ENCODE results near the gene NIFK.

Gene NIFK

DNA sequence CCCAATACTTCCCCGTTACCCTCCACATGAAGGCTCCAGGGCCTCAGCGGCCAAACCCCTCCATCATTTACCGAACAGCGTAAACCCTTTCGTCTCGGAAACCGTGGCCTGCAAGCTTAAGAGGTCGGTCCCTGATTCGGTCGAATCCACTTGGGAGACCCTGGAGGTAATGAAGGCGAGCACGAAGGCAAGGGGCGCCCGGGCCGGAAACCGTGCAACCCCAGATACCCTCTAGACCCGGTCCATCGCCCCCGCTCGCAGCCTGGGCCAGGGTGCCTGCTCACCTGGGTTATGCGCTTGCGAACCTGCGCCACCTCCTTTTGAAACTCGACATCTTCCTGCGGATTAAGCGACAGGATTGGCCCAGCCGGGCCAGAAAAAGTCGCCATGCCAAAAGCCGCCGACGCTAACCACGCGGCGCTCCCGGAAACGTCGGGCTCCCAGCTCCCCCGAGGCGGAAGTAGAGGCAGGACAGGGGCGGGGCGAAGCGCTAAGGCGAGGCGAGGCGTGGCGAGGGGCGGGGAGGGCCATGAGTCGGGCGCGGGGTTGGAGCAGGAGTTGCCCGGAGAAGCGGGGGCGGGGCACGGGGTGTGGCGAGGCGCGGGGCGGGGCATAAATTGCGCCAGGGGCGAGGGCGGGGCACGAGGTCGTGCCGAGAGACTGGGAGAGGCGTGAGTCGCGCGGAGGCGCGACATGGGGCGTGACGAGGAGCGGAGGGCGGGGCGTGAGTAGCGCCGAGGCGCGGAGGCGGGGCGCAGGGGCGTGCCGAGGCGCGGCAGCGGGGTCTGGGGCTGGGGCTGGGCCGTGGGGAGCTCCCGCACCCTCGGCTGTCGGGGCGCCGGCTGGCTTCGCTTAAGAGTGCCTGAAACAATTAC is at the start of gene NIFK:
NIFK (minus strand) TSS at position 414 of the 875 bp plus-strand sequence; CDS start at position 389, 25 bp downstream.
- peak; percentile 100 for DNase-seq (ENCODE audit: low read depth in 2 of 2)

GRCh38 chr2:121783180-121783579 is 46.5 kb upstream of the NIFK start:
- DNase-seq (ENCODE audit: low read depth in 2 of 2): no peak

GRCh38 chr2:121778741-121779487 is 42.2 kb upstream of the NIFK start:
- DNase-seq (ENCODE audit: low read depth in 2 of 2): no peak

DNA sequence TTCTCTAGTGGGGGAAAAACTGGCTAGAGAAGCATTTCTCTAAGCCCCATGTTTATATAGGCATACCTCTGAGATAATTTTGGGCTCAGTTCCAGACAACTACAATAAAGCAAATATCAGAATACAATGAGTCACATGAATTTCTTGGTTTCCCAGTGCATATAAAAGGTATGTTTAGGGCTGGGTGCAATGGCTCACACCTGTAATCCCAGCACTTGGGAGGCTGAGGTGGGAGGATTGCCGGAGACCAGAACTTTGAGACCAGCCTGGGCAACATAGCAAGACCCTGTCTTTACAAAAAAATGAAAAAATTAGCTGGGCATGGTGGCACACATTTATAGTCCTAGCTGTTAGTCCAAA is 41.0 kb upstream of the NIFK start:
- no peak for DNase-seq (ENCODE audit: low read depth in 2 of 2)

- no peak for DNase-seq (ENCODE audit: low read depth in 2 of 2)
Observed at GRCh38 chr2:121776885-121777698, 40.4 kb upstream of the NIFK start.

GRCh38 chr2:121776361-121776760 is 39.7 kb upstream of the NIFK start:
- DNase-seq (ENCODE audit: low read depth in 2 of 2): no peak

DNA sequence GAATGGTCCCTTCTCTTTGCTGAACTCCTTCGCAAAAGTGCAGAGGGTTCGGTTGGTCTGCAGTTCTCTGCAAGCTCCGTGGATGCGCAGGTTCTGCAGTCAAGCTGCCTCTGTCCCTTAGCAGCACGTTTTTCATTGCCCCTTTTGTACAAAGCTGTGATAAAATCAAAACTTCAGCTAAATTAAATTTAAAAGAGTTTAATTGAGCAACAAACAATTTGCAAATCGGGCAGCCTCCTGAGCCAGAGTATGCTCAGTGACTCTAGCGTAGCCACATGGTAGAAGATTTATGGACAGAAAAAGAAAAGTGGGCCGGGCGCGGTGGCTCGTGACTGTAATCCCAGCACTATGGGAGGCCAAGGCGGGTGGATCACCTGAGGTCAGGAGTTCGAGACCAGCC is 37.6 kb upstream of the NIFK start:
- no peak for DNase-seq (ENCODE audit: low read depth in 2 of 2)

GRCh38 chr2:121771976-121772742 is 35.5 kb upstream of the NIFK start:
- no peak for DNase-seq (ENCODE audit: low read depth in 2 of 2)

DNA sequence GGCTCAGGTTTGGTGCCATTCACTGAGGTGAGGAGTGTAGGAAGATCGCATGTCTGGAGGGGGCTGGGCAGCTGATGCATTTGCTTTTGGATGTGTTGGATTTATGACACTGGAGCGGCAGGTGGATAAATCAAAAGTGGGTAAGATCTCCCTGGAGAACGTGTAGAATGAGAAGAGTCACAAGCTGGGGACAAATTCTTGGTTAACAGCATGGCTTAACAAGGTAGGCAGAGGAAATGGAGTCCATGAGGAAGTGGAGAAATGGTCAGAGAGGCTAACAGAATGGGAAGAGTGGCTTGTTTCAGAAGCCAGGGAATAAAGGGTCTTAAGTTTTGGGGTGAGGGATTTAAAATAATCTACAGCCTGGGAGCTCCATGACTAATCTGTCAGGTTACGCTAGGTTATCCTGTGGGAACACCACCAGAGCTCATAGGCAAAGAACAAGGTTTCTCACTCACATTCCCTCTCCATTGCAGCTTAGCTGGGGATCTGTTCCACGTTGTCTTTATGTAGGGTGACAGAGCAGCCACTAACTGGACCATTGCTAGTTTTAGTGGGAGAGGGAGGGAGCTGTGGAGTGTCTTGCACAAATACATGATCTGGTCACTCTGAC is 31.6 kb upstream of the NIFK start:
- no peak for DNase-seq (ENCODE audit: low read depth in 2 of 2)

DNA sequence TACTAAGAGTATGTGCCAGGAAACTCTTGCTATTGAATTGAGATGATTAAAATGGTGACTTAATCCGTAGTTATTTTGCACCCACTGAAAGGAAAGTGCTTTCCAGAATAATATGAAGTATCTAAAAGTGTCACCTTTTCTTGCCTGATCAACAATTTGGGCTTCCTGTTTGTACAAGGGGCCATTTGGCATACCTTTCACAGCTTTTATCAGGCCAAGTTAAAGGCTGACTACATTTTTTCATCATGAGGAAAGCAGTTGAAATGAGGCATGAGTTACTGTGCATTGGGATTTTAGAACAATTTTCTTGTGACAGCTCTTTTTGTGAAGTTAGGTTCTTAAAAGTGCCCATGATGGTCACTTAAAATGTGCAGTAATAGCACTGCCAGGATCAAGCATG is 29.9 kb upstream of the NIFK start:
- no peak for DNase-seq (ENCODE audit: low read depth in 2 of 2)

DNA sequence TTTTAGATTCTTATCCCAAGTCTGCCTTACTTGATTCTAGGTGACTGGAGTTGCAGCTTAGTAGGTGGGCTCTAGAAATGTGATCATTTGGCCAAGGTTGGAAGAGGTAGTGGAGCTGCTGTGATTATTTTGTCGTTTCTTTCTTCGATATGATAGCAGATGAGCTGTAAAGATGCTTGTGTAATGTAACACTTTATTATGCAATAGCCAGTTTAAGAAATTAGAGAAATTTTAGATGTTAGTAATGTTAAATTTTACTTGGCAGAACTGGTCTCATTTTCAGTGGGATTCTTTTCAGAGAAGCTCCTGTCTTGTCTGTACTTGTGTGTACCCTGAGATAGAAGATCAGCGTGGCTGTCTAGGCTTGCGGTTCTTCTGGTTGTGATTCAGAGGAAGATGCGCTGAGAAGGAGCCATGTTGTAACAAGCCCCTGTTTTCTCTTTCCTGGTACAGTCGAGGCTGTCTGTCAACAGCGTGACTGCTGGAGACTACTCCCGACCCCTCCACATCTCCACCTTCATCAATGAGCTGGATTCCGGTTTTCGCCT is 28.1 kb upstream of the NIFK start:
- no peak for DNase-seq (ENCODE audit: low read depth in 2 of 2)

GRCh38 chr2:121755237-121756111 is 18.8 kb upstream of the NIFK start, which contains the start of gene TSN:
TSS of gene TSN (plus strand) at chr2:121755651. CDS start at chr2:121755780, 129 bp downstream.
- DNase-seq (ENCODE audit: low read depth in 2 of 2): peak; percentile 90 to 93

DNA sequence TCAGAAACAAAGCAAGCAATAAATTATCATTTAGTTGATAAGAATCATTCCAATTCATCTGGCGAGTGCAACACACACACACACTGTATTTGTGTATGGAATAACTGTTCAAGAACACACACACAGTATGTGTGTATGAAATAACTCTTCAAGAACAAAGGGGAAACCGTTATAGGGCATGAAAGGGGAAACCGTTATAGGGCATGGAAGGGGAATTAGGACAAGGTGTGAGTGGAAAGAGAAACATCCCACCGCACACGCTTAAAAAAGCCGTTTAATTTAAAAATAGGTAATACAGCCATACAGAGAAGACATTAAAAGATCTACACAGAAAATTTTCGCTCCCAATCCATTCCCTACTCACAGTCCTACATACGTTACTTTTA is 18.2 kb upstream of the NIFK start:
- no peak for DNase-seq (ENCODE audit: low read depth in 2 of 2)

GRCh38 chr2:121748202-121748601 is 11.5 kb upstream of the NIFK start:
- no peak for DNase-seq (ENCODE audit: low read depth in 2 of 2)

DNA sequence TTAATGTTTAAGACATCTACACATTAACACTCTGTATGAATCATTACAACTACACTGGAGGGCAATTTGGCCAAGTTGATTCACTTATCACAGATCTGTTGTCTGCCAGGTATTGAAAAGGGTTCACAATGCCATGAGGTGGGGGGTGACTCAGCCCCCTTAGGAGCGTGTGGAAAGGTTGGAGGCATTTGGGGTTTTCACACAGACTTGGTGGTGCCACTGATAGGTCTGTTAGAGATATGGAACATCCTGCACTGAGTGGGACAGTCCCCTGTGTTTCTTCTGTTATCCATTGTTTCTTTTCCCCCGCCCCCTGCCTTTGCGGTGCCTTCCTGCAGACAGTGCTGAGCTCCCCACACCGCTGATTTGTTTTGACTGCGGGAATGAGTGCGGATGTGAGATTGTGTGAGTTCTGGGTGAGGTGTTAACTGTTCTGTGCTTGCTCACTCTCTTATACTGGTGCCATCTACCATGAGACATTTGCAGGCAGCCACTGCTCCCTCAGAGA is 9.4 kb upstream of the NIFK start:
- DNase-seq (ENCODE audit: low read depth in 2 of 2): no peak

DNA sequence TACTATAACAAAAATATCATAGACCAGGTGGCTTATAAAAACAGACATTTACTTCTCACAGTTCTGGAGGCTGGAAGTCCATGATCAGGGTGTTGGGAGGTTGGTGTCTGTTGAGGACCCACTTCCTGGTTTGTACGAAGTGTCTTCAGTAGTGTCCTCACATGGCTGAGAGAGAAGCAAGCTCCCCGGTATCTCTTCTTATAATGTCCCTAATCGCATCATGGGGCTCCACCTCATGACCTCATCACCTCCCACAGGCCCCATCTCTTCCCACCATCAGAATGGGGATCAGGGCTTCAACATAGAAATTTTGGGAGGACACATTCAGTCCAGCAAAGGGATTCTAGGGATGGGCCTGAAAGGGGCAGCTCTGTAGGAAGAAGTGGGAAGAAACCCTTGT is 4.8 kb upstream of the NIFK start:
- no peak for DNase-seq (ENCODE audit: low read depth in 2 of 2)

DNA sequence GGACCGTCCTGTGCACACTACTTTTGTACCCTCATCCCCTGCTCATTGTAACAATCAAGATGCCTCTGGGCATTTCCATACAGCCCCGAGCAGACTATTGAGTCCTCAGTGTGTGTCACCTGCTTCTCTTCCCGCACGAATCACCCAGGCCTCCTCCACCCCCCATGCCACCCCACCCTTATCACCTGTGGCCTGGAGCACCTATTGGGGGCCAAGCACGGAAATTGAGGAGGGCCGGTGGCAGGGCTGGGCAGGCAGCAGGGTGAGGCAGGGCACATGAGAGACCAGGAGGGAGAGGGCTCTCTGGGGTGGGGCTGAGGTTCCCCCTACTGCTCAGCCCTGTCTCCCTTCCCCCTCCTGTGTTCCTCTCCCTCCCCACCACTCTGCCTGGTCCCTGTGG is 4.3 kb upstream of the NIFK start:
- DNase-seq (ENCODE audit: low read depth in 2 of 2): no peak

GRCh38 chr2:121736140-121736461 is 574 bp downstream of the NIFK start:
- DNase-seq (ENCODE audit: low read depth in 2 of 2): no peak

GRCh38 chr2:121735518-121736074 is 1.1 kb downstream of the NIFK start:
- DNase-seq (ENCODE audit: low read depth in 2 of 2): no peak
